Osteocyte (in vitro differentiated cells): Measurements from ENCODE around the gene GNG4. TPM values are rescaled to one million over a fixed set of nuclear protein-coding genes. Genes with fewer than 3 reads are reported as not detected.

Experiments
- DNase-seq: peaks from one replicate; pipeline ENCODE4 v3.0.0; 2021; ENCODE audit warnings: mixed read lengths; ENCODE audit not compliant: unreplicated experiment; ENCODE audit errors: extremely low spot score
- H3K27ac Mint-ChIP-seq: one replicate; pipeline ENCODE4 v1.8.0; 2021; ENCODE audit warnings: mild to moderate bottlenecking, mixed read lengths; ENCODE audit not compliant: unreplicated experiment
- H3K27me3 Mint-ChIP-seq: one replicate; pipeline ENCODE4 v1.8.0; 2021; ENCODE audit warnings: mixed read lengths; ENCODE audit not compliant: unreplicated experiment
- H3K36me3 Mint-ChIP-seq: one replicate; pipeline ENCODE4 v1.8.0; 2021; ENCODE audit warnings: mixed read lengths; ENCODE audit not compliant: unreplicated experiment
- H3K4me1 Mint-ChIP-seq: one replicate; pipeline ENCODE4 v1.8.0; 2021; ENCODE audit warnings: mixed read lengths; ENCODE audit not compliant: unreplicated experiment
- H3K4me3 Mint-ChIP-seq: one replicate; pipeline ENCODE4 v1.8.0; 2021; ENCODE audit warnings: mild to moderate bottlenecking, moderate library complexity, mixed read lengths; ENCODE audit not compliant: unreplicated experiment
- H3K9me3 Mint-ChIP-seq: one replicate; pipeline ENCODE4 v1.8.0; 2021; ENCODE audit warnings: mixed read lengths; ENCODE audit not compliant: unreplicated experiment
- CTCF ChIP-seq: fragments of 200-600 bp; sonication (generic); IDR thresholded peaks from 2 replicates; pipeline ENCODE4 v1.5.0; 2021; ENCODE audit warnings: antibody characterized with exemption, mild to moderate bottlenecking, moderate library complexity
- total RNA-seq: library from RNA; stranded (reverse); gene quantifications from 2 replicates; pipeline ENCODE4 v1.2.1, GENCODE V29; 2021

Gene GNG4
- total RNA-seq, 1 donor from 2014 or later, result 0.83 TPM

GRCh38 chr1:235614442-235614954, 35.1 kb downstream of the GNG4 start:
- no peaks in the 10 kb centered on the region for H3K9me3 Mint-ChIP-seq
- no peak for TF ChIP-seq CTCF
- no peak overlapping the region for H3K4me3 Mint-ChIP-seq
- peaks cover 3% of the 10 kb centered on the region for H3K27me3 Mint-ChIP-seq
- H3K27ac Mint-ChIP-seq, result no peak overlapping the region
- no peaks in the 10 kb centered on the region for H3K36me3 Mint-ChIP-seq
- no peaks in the 10 kb centered on the region for H3K4me1 Mint-ChIP-seq
- no peak for DNase-seq

GRCh38 chr1:235613602-235614001, 36.0 kb downstream of the GNG4 start:
- no peaks in the 10 kb centered on the region for H3K36me3 Mint-ChIP-seq
- no peaks in the 10 kb centered on the region for H3K4me1 Mint-ChIP-seq
- TF ChIP-seq CTCF, result no peak
- no peak overlapping the region for H3K4me3 Mint-ChIP-seq
- no peak overlapping the region for H3K27ac Mint-ChIP-seq
- H3K27me3 Mint-ChIP-seq, result peaks cover 3% of the 10 kb centered on the region
- no peak for DNase-seq
- H3K9me3 Mint-ChIP-seq, result no peaks in the 10 kb centered on the region

GRCh38 chr1:235612761-235613160, 36.8 kb downstream of the GNG4 start:
- H3K9me3 Mint-ChIP-seq, result no peaks in the 10 kb centered on the region
- H3K4me3 Mint-ChIP-seq, result no peak overlapping the region
- H3K27ac Mint-ChIP-seq, result no peak overlapping the region
- no peaks in the 10 kb centered on the region for H3K4me1 Mint-ChIP-seq
- TF ChIP-seq CTCF, result no peak
- H3K36me3 Mint-ChIP-seq, result no peaks in the 10 kb centered on the region
- H3K27me3 Mint-ChIP-seq, result peaks cover 3% of the 10 kb centered on the region
- no peak for DNase-seq

GRCh38 chr1:235610157-235610556, 39.4 kb downstream of the GNG4 start:
- no peaks in the 10 kb centered on the region for H3K9me3 Mint-ChIP-seq
- no peak overlapping the region for H3K27ac Mint-ChIP-seq

GRCh38 chr1:235608278-235608677, 41.3 kb downstream of the GNG4 start:
- no peak overlapping the region for H3K27ac Mint-ChIP-seq
- TF ChIP-seq CTCF, result no peak
- no peaks in the 10 kb centered on the region for H3K36me3 Mint-ChIP-seq
- peaks cover 3% of the 10 kb centered on the region for H3K27me3 Mint-ChIP-seq
- no peaks in the 10 kb centered on the region for H3K9me3 Mint-ChIP-seq
- no peak overlapping the region for H3K4me3 Mint-ChIP-seq
- no peak for DNase-seq
- H3K4me1 Mint-ChIP-seq, result no peaks in the 10 kb centered on the region

More at GRCh38 chr1:235610157-235610556, 39.4 kb downstream of the GNG4 start:
- H3K4me1 Mint-ChIP-seq, result no peaks in the 10 kb centered on the region
- H3K27me3 Mint-ChIP-seq, result peaks cover 3% of the 10 kb centered on the region
- H3K36me3 Mint-ChIP-seq, result no peaks in the 10 kb centered on the region
- no peak for TF ChIP-seq CTCF
- no peak for DNase-seq
- H3K4me3 Mint-ChIP-seq, result no peak overlapping the region
